ENCODE measurements around the gene PARN. TPM values are rescaled to one million over a fixed set of nuclear protein-coding genes. Genes with fewer than 3 reads are reported as not detected.

Gene PARN
- total RNA-seq, 1 experiment from 2014 or later = 41.6 TPM

GRCh38 chr16:14500791-14501190 is 129.3 kb downstream of the PARN start:
- DNase-seq (ENCODE audit: low read depth) = peak; percentile 43

- DNase-seq (ENCODE audit: low read depth) = no peak
Measured at GRCh38 chr16:14499110-14499509, 130.9 kb downstream of the PARN start.

GRCh38 chr16:14497245-14498082 is 132.6 kb downstream of the PARN start:
- DNase-seq (ENCODE audit: low read depth) = no peak

DNA sequence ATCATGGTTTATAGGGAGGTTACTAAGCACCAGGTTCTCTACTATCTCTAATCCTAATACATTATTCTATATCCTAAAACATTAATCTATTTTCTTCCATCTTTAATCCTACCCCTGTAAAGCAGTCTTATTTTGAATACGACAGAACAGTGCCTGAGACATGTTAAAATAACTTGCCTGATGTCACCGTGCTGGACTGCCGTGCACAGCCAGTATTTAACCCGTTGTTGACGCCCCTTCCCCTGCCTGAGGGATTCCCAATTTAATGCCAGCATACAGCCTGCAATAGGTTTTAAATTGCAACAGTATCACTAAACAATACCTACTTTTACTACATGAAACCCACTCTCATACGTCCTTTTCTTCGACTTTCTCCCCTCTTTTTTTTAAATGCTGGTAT is 133.3 kb downstream of the PARN start:
- no peak for DNase-seq (ENCODE audit: low read depth)

DNA sequence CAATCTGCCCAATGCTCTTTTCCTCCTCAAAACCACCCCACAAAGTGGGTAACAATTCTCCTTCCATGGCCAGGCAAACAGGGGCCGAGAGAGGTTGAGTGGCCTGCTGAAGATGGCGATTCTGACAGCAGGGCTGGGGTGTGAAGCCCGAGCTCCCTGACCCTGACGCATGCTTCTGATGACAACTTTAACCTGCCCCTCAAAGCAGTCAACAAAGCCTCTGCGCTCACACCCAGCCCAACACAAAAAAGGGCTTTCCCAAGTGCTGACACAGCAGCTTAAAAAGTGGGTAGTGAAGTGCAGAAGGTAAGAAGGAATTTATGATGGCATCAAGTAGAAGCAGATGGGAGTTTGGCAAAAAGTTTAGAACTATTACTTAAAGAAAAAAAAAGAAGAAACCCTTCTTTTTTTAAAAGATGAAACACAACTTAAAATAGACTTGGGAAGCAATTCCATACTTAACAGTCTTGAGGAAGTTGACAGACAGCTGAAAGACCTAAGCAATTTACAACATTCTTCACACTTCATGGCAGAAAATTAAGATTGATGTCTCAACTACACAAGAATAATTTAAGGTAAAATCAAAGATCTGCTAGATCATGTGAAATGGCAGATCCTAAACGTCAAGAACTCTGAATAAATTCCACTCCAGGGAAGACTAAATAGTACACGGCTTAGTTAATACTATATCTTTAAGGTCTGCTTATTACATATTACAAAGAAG is 133.9 kb downstream of the PARN start:
- no peak for DNase-seq (ENCODE audit: low read depth)

DNA sequence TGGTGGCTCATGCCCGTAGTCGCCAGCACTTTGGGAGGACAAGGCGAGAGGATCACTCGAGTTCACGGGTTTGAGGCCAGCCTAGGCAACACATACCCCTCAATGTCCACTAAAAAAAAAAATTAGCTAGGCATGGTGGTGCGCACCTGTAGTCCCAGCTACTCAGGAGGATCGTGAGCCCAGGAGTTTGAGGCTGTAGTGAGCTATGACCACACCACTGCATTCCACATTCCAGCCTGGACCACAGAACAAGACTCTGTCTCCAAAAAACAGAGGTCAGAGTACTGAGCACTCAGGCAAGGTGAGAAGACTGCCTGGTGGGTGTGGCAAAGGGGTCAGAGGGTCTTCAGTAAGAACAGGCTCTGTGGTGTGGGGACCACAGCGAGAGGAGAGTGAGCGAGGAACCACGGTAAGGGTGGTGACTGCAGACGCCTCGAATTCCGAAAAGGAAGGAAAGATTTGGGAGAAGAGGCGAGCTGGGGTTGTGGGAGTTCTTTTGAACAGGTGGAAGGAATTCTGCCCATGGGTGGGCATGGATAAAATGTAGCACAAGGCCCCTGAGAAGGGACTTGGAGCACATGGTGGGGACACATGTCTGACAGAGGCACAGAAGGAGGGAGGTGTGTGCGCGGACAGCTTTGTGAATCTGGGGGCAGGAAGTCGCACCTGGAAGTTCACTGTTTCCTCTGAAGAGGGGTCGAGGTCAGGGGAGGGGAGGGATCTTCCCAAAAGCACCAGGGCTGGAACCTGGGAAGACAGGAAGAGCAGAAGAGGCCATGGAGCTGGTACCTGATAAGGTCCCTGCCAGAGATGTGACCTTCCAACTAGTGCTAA is 134.6 kb downstream of the PARN start:
- no peak for DNase-seq (ENCODE audit: low read depth)

DNA sequence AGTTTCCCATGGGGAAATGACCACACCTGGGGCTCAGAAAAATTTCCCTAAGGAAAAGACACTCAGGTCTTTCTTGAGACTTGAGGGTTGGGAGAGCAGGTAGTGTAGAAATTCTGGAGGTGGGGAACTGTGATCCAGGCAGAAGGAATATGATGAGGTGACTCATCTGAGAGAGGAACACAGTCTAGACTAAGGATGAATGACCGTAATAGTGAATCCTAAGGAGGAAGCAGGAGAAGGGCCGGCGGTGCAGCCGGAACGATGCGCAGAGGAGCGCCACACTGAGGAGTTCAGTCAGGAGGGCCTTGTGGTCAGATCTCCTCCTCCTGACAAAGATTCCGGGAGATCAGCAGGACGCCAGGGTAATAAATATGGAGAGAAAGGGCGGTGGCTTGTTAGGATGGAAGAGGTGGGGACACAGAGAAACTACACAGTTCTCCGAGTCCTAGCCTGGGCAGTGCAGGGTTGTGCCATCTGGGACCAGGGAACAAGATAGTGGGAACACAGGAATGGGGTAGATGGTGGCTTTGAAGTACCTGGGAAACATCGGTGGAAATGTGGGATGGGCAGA is 135.6 kb downstream of the PARN start:
- DNase-seq (ENCODE audit: low read depth) = no peak

- no peak for DNase-seq (ENCODE audit: low read depth)
Measured at GRCh38 chr16:14493791-14494190, 136.3 kb downstream of the PARN start.

GRCh38 chr16:14492614-14493013 is 137.4 kb downstream of the PARN start:
- DNase-seq (ENCODE audit: low read depth) = no peak

DNA sequence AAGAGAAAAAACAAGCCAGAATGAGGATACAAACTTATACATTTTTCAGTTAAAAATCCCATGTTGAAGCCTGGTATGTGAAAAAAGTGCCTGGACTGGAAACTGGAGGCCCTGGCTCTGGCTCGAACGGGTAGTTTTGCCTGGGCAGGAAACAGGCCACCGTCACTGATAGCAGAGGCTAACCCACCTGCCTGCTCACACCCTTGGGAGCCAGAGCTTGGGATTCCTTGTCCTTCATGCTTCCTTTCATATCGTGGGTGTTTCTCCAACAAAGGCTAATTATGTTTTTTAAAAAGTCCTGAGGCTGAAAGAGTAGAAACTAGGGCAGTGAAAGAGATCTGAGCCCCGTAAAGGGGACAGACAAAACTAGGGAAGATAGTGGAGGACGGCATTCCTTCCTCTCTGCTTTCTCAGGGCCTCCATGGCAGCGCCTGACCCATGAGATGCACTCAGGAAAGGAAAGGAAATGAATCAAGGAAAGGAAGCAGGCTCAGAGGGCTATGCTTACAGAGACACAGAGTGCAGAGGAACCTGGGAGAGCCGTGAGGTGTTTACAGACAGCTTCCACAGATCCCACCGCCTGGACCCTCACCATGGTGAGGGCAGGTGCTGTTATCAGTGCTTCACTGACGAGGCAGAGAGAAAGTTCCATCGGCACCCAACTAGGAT is 138.1 kb downstream of the PARN start:
- no peak for DNase-seq (ENCODE audit: low read depth)

DNA sequence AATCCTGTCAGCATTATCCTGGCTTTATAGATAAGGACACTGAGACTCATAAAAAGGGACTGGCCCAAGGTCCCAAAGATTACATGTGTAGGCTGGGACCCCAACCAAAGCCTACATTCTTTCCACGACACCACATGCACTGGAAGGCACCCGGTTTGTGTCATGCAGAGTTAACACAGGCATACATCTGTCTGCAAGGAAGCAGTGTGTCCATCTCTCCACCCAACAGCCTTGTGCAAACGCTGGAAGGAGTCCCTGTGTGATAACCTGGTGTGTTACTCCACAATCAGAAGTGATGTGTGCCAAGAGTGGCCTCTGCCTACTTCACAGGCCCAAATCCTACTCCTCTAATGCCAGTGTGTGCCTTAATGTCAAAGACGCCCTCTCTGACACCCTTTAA is 139.8 kb downstream of the PARN start:
- DNase-seq (ENCODE audit: low read depth) = no peak

DNA sequence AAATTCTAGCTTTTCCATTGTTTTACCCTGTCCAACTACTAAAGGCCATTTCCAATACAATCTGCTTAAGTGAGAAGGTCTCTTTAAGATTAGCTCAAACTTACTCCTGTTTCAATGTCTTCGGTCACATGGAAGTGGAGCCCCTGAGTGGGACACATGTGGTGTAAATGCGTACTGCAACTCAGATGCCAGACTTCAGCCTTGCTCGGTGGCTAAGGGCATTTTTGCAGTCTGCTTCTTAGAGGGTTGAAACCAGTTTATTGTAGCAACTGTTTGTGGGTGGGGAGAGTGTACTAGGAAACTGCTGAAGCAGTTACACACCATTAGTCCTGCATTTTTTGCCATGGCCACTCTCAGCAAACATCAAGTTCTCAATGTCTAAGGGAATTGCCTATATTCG is 140.6 kb downstream of the PARN start:
- peak; percentile 77 for DNase-seq (ENCODE audit: low read depth)

DNA sequence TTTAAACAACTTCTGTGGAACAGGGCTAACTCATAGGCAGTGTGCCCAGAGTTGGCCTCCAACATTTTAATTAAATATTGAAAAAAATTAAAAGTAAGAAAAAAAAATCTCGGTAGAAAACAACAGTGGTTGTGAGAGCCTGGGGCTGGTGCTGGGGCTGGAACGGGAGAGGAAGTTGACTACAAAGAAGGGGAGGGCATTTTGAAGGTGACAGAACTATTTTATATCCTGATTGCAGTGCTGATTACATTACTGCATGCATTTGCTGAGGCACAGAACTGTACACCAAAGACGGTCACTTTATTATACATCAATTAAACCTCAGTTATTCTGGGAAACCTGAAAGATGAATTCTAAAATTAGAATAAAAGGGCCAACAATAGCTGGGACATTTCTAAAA is 142.5 kb downstream of the PARN start:
- no peak for DNase-seq (ENCODE audit: low read depth)

GRCh38 chr16:14486520-14487303 is 143.3 kb downstream of the PARN start:
- DNase-seq (ENCODE audit: low read depth) = peak; percentile 91

GRCh38 chr16:14485811-14486519 is 144.1 kb downstream of the PARN start:
- DNase-seq (ENCODE audit: low read depth) = no peak

DNA sequence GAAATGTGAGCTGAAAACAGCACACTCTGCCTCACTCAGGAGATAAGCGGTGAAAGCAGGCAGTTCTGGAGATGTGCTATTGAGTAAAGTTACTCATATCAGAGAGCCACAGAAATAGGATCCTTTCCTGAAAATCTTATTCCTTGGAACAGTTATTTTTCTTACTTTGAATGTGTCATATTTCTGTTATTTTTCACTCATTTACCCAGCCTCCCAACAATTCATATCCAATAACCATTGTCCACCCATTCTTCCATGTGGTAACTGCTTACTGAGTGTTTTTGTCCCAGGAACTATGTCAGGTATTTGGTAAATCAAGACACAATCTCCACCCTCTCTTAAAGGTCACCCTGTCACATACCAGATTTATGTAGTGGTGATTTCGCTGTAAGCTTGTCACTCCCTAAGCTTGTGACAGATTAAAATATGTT is 144.9 kb downstream of the PARN start:
- DNase-seq (ENCODE audit: low read depth) = peak; percentile 66

DNA sequence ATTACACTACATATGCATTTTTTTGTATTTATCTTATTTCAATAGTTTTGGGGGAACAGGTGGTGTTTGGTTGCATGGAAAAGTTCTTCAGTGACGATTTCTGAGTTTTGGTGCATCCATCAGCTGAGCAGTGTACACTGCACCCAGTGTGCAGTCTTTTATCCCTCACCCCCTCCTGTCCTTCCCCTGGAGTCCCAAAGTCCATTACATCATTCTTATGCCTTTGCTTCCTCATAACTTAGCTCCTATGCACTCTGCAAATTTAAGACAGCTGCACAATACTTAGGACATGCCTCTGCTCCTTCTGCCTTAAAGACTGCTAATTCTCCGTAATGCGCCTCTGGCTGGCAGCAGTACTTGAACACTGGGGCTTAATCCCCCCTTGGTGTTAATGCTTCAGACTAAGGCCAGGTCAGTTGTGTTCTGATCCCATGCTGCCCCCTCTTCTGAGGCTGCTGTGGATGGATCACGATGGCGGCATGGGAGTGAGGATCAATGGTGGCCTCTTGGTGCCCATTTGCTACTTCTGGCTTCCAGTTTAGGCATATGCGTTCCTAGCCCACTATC is 146.2 kb downstream of the PARN start:
- no peak for DNase-seq (ENCODE audit: low read depth)

GRCh38 chr16:14476183-14476582 is 153.9 kb downstream of the PARN start:
- no peak for DNase-seq (ENCODE audit: low read depth)

Data from LHCN-M2 (cell line).